Activated naive CD4-positive, alpha-beta T cell treated with anti-CD3 and anti-CD28 coated beads for 36 hours (primary cell): ENCODE measurements around the gene VPS45. TPM values are rescaled to one million over a fixed set of nuclear protein-coding genes. Genes with fewer than 3 reads are reported as not detected.

Experiments used
- CTCF ChIA-PET: fragments of 350-600 bp; sonication (Branson Sonifier 250); formaldehyde crosslinking; loops from one replicate; lab custom pipeline; 2021; ENCODE audit warnings: antibody characterized with exemption; lab: Charles Lee
- DNase-seq: peaks from one replicate; pipeline ENCODE4 v3.0.0-alpha.2; 2020
- H3K27ac Mint-ChIP-seq: one replicate; pipeline ENCODE4 v1.8.0; 2021; ENCODE audit warnings: mild to moderate bottlenecking, mixed read lengths
- H3K27me3 Mint-ChIP-seq: one replicate; pipeline ENCODE4 v1.8.0; 2021; ENCODE audit warnings: low read depth, mixed read lengths
- H3K36me3 Mint-ChIP-seq: one replicate; pipeline ENCODE4 v1.8.0; 2021; ENCODE audit warnings: low read depth, mixed read lengths
- H3K4me1 Mint-ChIP-seq: one replicate; pipeline ENCODE4 v1.8.0; 2021; ENCODE audit warnings: low read depth, mixed read lengths
- H3K4me3 Mint-ChIP-seq: one replicate; pipeline ENCODE4 v1.8.0; 2021; ENCODE audit warnings: mild to moderate bottlenecking, moderate library complexity, mixed read lengths
- H3K9me3 Mint-ChIP-seq: one replicate; pipeline ENCODE4 v1.8.0; 2021; ENCODE audit warnings: mixed read lengths
- intact Hi-C: fragments of 100-400 bp; cut with micrococcal nuclease; formaldehyde crosslinking; loops from one replicate; pipeline ENCODE4 v1.15.1; 2023
- total RNA-seq, 2 experiments: library from RNA; stranded (reverse); gene quantifications; one replicate each; pipeline ENCODE4 v1.2.3, GENCODE V29; 2021

Gene VPS45
- total RNA-seq, 2 experiments from 2014 or later, result 21.2 to 23.6 TPM

- H3K27me3 Mint-ChIP-seq, result no peaks in the 10 kb centered on the region
- peaks cover 17% of the 10 kb centered on the region for H3K4me1 Mint-ChIP-seq
- intact Hi-C loops, result loop anchor here (1.0 kb wide), 2 partner anchors 96 to 114 kb away; no protein-coding TSS in a partner anchor
- no peak overlapping the region for H3K27ac Mint-ChIP-seq
- peaks cover 16% of the 10 kb centered on the region for H3K36me3 Mint-ChIP-seq
- H3K9me3 Mint-ChIP-seq, result no peaks in the 10 kb centered on the region
- CTCF ChIA-PET, result interaction anchor here (0.6 to 5.2 kb wide), 11 partner anchors 22 to 118 kb away, joined by 3 to 122 read pairs (median 3); no protein-coding TSS in a partner anchor
- DNase-seq, result no peak
- H3K4me3 Mint-ChIP-seq, result no peak overlapping the region
These were observed 5.9 kb downstream of the VPS45 start for GRCh38 chr1:150073516-150073915.

GRCh38 chr1:150076066-150076465, 8.5 kb downstream of the VPS45 start:
- CTCF ChIA-PET, result interaction anchor here (5.2 kb wide), 1 partner anchor 91 kb away, joined by 122 read pairs; no protein-coding TSS in a partner anchor
- intact Hi-C loops, result no loop called here
- H3K27ac Mint-ChIP-seq, result no peak overlapping the region
- no peaks in the 10 kb centered on the region for H3K27me3 Mint-ChIP-seq
- no peak overlapping the region for H3K4me3 Mint-ChIP-seq
- H3K9me3 Mint-ChIP-seq, result no peaks in the 10 kb centered on the region
- no peak for DNase-seq
- H3K4me1 Mint-ChIP-seq, result peaks cover 5% of the 10 kb centered on the region
- peaks cover 16% of the 10 kb centered on the region for H3K36me3 Mint-ChIP-seq

GRCh38 chr1:150076985-150077384, 9.4 kb downstream of the VPS45 start:
- H3K4me1 Mint-ChIP-seq, result peaks cover 5% of the 10 kb centered on the region

GRCh38 chr1:150080784-150081183, 13.2 kb downstream of the VPS45 start:
- H3K36me3 Mint-ChIP-seq, result peaks cover 38% of the 10 kb centered on the region
- H3K27ac Mint-ChIP-seq, result no peak overlapping the region
- H3K27me3 Mint-ChIP-seq, result no peaks in the 10 kb centered on the region
- no peaks in the 10 kb centered on the region for H3K9me3 Mint-ChIP-seq
- H3K4me3 Mint-ChIP-seq, result no peak overlapping the region
- intact Hi-C loops, result no loop called here
- no peak for DNase-seq
- H3K4me1 Mint-ChIP-seq, result no peaks in the 10 kb centered on the region
- CTCF ChIA-PET, result interaction anchor here (0.6 kb wide), 1 partner anchor 58 kb away, joined by 3 read pairs; no protein-coding TSS in a partner anchor

More at GRCh38 chr1:150076985-150077384, 9.4 kb downstream of the VPS45 start:
- Mint-ChIP-seq H3K4me3 (no peak overlapping the region), H3K27ac (no peak overlapping the region), H3K9me3 (no peaks in the 10 kb centered on the region), H3K36me3 (peaks cover 26% of the 10 kb centered on the region), H3K27me3 (no peaks in the 10 kb centered on the region)
- intact Hi-C loops, result no loop called here
- CTCF ChIA-PET, result interaction anchor here (0.6 to 1.7 kb wide), 3 partner anchors 89 to 116 kb away, joined by 3 to 6 read pairs (median 3); no protein-coding TSS in a partner anchor
- DNase-seq, result no peak

- H3K27ac Mint-ChIP-seq, result no peak overlapping the region
- intact Hi-C loops, result no loop called here
- no peaks in the 10 kb centered on the region for H3K27me3 Mint-ChIP-seq
- peaks cover 35% of the 10 kb centered on the region for H3K36me3 Mint-ChIP-seq
- no peak for DNase-seq
- H3K4me1 Mint-ChIP-seq, result no peaks in the 10 kb centered on the region
- no peaks in the 10 kb centered on the region for H3K9me3 Mint-ChIP-seq
- CTCF ChIA-PET, result interaction anchor here (0.7 kb wide), 1 partner anchor 105 kb away, joined by 3 read pairs; no protein-coding TSS in a partner anchor
- no peak overlapping the region for H3K4me3 Mint-ChIP-seq
These were observed 14.9 kb downstream of the VPS45 start for GRCh38 chr1:150082494-150082893.

GRCh38 chr1:150083907-150084306, 16.3 kb downstream of the VPS45 start:
- Mint-ChIP-seq H3K27me3 (no peaks in the 10 kb centered on the region), H3K36me3 (peaks cover 30% of the 10 kb centered on the region), H3K4me1 (no peaks in the 10 kb centered on the region), H3K9me3 (no peaks in the 10 kb centered on the region), H3K4me3 (no peak overlapping the region), H3K27ac (no peak overlapping the region)
- intact Hi-C loops, result no loop called here
- CTCF ChIA-PET, result no interaction called here
- no peak for DNase-seq

- CTCF ChIA-PET, result no interaction called here
- DNase-seq, result no peak
- H3K4me1 Mint-ChIP-seq, result no peaks in the 10 kb centered on the region
- no peaks in the 10 kb centered on the region for H3K27me3 Mint-ChIP-seq
- no peak overlapping the region for H3K4me3 Mint-ChIP-seq
- intact Hi-C loops, result no loop called here
- H3K36me3 Mint-ChIP-seq, result peaks cover 29% of the 10 kb centered on the region
- H3K27ac Mint-ChIP-seq, result no peak overlapping the region
- H3K9me3 Mint-ChIP-seq, result no peaks in the 10 kb centered on the region
These were observed 17.8 kb downstream of the VPS45 start for GRCh38 chr1:150085406-150085805.

GRCh38 chr1:150087415-150087814, 19.8 kb downstream of the VPS45 start:
- Mint-ChIP-seq H3K27ac (no peak overlapping the region), H3K36me3 (peaks cover 17% of the 10 kb centered on the region), H3K4me1 (peaks cover 3% of the 10 kb centered on the region), H3K4me3 (no peak overlapping the region), H3K27me3 (no peaks in the 10 kb centered on the region), H3K9me3 (no peaks in the 10 kb centered on the region)
- DNase-seq, result no peak
- intact Hi-C loops, result no loop called here
- CTCF ChIA-PET, result interaction anchor here (1.0 kb wide), 1 partner anchor 195 kb away, joined by 3 read pairs; no protein-coding TSS in a partner anchor

- Mint-ChIP-seq H3K36me3 (peaks cover 6% of the 10 kb centered on the region), H3K4me1 (peaks cover 8% of the 10 kb centered on the region), H3K27ac (no peak overlapping the region), H3K9me3 (no peaks in the 10 kb centered on the region), H3K4me3 (no peak overlapping the region), H3K27me3 (no peaks in the 10 kb centered on the region)
- DNase-seq, result no peak
- intact Hi-C loops, result no loop called here
- CTCF ChIA-PET, result interaction anchor here (0.5 kb wide), 1 partner anchor 63 kb away, joined by 3 read pairs; no protein-coding TSS in a partner anchor
These were observed 22.4 kb downstream of the VPS45 start for GRCh38 chr1:150089846-150090520.

GRCh38 chr1:150092180-150092791, 24.7 kb downstream of the VPS45 start:
- DNase-seq, result no peak
- intact Hi-C loops, result no loop called here
- Mint-ChIP-seq H3K9me3 (no peaks in the 10 kb centered on the region), H3K27ac (no peak overlapping the region), H3K4me3 (no peak overlapping the region), H3K36me3 (peaks cover 5% of the 10 kb centered on the region), H3K27me3 (no peaks in the 10 kb centered on the region), H3K4me1 (peaks cover 8% of the 10 kb centered on the region)
- CTCF ChIA-PET, result interaction anchor here (1.0 to 1.3 kb wide), 2 partner anchors 73 to 91 kb away, joined by 3 to 4 read pairs; no protein-coding TSS in a partner anchor

- Mint-ChIP-seq H3K4me1 (peaks cover 8% of the 10 kb centered on the region), H3K36me3 (peaks cover 5% of the 10 kb centered on the region)
- intact Hi-C loops, result no loop called here
These were observed 26.2 kb downstream of the VPS45 start for GRCh38 chr1:150093805-150094204.

GRCh38 chr1:150094734-150095265, 27.2 kb downstream of the VPS45 start:
- intact Hi-C loops, result no loop called here
- peaks cover 6% of the 10 kb centered on the region for H3K36me3 Mint-ChIP-seq
- no peaks in the 10 kb centered on the region for H3K9me3 Mint-ChIP-seq
- no peak overlapping the region for H3K4me3 Mint-ChIP-seq
- CTCF ChIA-PET, result interaction anchor here (1.0 kb wide), 1 partner anchor 93 kb away, joined by 3 read pairs; no protein-coding TSS in a partner anchor
- no peaks in the 10 kb centered on the region for H3K27me3 Mint-ChIP-seq
- H3K4me1 Mint-ChIP-seq, result peaks cover 8% of the 10 kb centered on the region
- no peak for DNase-seq
- H3K27ac Mint-ChIP-seq, result no peak overlapping the region

More at GRCh38 chr1:150093805-150094204, 26.2 kb downstream of the VPS45 start:
- no peaks in the 10 kb centered on the region for H3K27me3 Mint-ChIP-seq
- no peak overlapping the region for H3K4me3 Mint-ChIP-seq
- CTCF ChIA-PET, result interaction anchor here (1.0 kb wide), 1 partner anchor 75 kb away, joined by 3 read pairs; no protein-coding TSS in a partner anchor
- H3K27ac Mint-ChIP-seq, result no peak overlapping the region
- H3K9me3 Mint-ChIP-seq, result no peaks in the 10 kb centered on the region
- DNase-seq, result no peak
